UCSD-AML1 (cell line): ENCODE results near the gene CYP4V2.

Source experiments
- DNase-seq: peaks from one replicate; lab custom pipeline; 2025; ENCODE audit not compliant: unreplicated experiment; lab: John Stamatoyannopoulos, UW

Gene CYP4V2

DNA sequence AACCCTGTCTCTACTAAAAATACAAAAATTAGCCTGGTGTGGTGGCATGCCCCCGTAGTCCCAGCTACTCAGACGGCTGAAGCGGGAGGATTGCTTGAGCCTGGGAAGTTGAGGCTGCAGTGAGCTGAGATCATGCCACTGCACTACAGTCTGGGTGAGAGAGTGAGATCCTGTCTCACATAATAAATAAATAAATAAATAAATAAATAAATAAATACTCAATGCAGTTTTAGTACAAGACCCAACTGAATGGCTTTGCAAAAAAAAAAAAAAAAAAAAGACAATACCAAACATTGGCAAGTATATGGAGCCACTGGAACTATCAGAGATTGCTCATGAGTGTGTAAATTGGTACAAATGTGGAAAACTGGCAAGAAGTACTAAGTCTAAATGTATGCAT is 3.3 kb upstream of the CYP4V2 start:
- DNase-seq, result no peak

- no peak for DNase-seq
Measured at GRCh38 chr4:186189656-186190055, 1.7 kb upstream of the CYP4V2 start.

GRCh38 chr4:186190581-186191199 is 677 bp upstream of the CYP4V2 start:
- DNase-seq, result peak; percentile 69

DNA sequence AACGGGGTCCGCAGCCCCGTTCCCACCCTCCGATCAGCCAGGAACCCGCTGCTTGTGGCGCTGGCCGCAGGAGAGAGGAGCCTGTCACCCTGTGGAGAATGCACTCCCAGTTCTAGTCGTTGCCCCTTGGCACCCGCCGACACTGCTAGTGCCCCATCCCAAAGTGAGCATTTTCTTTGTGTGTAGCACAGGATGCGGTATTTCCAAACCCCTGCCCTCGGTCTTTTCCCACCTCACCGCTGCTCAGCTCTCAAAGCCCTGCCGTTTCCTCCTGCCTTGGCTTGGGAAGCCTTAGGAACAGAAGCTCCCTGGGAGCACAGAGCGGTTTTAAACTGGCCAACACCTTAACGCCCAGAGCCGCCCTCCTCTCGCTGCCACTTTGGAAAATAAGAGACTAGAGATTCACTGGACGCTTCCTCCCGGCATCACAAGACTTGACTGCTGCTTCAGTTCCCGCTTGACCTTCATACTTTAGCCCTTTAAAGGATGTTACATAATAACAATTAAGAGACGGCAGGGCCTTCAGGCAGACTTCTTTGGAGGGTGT is 772 bp downstream of the CYP4V2 start:
- DNase-seq, result peak; percentile 47

- DNase-seq, result no peak
Measured at GRCh38 chr4:186193851-186194250, 2.5 kb downstream of the CYP4V2 start.

- DNase-seq, result no peak
Measured at GRCh38 chr4:186196063-186196462, 4.7 kb downstream of the CYP4V2 start.

DNA sequence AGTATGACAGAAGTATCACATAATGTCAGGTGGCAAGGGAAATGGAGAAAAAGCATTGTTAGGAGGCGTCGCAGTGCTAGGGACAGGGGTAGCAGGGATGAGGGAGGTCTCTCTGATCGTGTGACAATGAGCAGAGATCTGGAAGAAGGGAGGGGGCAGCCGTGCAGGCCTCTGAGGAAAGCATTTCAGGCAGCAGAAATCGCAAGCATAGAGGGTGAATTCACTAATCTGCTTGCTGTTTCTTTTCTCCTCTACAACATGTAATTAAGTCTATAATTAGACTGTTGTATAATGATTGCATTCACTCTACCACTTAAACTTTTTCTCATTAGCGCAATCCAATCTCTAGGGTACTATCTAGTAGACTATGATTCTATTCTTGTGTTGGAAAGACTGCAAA is 9.1 kb downstream of the CYP4V2 start:
- DNase-seq, result no peak

- no peak for DNase-seq
Measured at GRCh38 chr4:186201010-186201409, 9.6 kb downstream of the CYP4V2 start.

DNA sequence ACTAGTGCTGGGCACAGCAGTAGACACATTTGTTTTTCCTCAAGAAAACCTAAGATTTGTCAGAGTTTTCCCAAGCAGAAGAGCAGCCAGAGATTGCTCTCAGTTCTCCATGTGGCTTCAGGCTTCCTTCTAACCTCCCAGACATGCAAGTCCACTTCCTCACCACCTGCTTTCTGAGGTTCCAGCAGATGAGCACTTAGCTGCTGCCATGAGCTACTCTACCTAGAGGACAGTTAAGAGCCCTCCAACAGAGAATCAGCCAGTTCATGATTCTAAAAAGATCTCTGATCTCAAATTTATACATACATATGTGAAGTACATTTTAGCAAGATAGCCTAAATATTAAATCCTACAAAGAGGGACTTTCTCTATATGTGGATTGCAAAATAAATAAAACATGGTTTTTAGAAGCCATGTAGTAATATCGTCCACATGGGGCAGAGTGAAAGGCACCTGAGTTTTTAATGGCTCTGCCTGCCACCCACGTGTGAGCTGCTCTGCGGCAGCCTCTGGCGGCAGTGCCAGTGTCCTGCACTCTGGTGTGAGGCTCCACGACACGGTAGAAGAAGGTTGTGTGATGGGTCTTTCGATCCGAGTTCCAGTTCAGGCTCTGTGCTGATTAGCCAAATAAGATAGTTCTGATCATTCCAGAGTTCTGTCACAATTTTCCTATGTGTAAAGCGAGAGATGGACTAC is 10.3 kb downstream of the CYP4V2 start:
- peak; percentile 61 for DNase-seq

- no peak for DNase-seq
Measured at GRCh38 chr4:186202490-186203140, 11.2 kb downstream of the CYP4V2 start.

DNA sequence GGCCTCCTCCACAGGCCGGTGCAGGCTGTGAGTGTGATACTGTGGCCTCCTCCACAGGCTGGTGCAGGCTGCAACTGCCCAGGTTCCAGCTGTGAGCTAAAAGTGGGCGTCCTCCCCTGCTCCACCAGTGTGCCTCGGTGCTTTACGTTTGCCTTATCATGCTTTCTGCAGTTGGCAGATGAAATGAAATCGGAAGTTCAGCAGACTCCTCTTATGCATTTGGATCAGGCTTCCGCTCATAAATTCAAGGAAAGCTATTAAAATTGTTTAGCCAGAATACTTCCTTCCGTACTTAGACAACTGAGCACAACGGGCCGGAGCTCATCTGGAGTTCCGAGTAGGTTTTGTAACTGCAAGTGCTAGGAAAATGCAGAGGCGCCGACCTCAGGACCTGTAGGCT is 12.0 kb downstream of the CYP4V2 start:
- peak; percentile 54 for DNase-seq

- DNase-seq, result peak; percentile 78
Measured at GRCh38 chr4:186204103-186204559, 12.8 kb downstream of the CYP4V2 start.

DNA sequence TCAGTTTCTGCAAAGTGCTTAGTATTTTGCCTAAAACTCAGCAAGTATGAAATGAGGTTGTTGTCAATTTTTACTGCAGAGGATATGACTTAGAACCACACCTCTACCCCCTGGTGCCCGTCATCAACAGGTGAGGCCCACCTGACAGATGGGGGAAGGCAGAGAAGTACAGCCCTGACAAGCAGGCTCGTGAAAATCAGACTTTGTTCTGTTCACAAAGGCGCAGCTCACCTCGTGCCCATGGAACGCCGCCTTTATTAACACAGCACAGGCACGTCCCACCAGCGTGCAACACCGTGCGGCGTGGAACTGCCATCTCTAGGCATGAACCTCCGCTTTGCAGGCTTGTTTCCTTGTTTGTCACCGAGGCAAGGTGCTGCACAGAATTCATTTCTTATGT is 13.3 kb downstream of the CYP4V2 start:
- no peak for DNase-seq

GRCh38 chr4:186205156-186205555 is 13.8 kb downstream of the CYP4V2 start:
- DNase-seq, result no peak

DNA sequence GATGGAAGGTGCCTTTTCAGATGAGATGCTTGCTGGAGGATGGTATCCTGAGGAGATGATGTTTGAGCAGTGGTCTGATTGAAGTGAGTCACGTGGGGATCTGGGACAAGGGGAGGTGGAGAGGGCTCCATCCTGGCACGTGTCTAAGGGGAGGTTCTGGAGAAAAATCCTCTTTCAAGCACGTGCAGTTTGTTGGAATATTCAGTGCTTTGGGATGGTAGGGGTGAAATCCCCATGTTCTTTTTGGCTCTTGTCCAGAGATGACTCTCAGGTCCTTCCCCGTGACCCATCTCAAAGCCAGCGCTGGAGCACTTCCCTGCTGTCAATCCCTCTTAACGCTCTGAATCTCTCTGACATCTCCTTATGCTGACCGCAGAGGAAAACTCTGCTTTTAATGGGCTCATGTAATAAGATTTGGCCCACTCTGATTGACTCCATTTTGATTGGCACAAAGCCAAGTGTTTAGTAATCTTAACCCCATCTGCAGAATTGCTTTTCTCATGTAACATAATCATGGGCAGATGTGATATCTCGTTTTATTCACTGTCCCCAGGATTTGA is 25.2 kb downstream of the CYP4V2 start:
- DNase-seq, result no peak

DNA sequence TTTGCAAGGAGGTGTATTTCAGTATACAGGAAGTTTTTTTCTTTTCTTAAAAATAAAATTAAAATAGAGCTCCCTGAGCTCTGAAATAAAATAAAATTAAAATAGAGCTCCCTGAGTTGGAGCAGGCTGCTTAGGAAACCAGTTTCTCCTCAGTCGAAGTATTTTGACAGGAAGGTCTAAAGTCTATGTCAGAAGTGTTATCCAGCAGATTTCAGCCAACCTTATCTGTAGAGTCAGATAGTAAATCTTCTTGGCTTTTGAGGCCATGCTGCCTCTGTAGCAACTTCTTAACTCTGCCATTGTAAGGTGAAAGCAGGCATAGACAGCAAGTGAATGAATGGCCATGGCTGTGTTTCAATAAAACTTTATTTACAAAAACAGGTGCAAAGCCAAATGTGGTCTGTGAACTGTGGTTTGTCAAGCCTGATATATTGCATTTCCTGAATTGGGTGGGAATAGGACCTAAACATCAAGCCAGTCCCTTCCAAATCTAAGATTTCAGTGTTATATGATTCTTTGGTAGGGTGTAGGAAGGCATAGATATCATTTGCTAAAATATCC is 26.4 kb downstream of the CYP4V2 start:
- no peak for DNase-seq

- no peak for DNase-seq
Measured at GRCh38 chr4:186221624-186222023, 30.3 kb downstream of the CYP4V2 start.

GRCh38 chr4:186225848-186226247 is 34.5 kb downstream of the CYP4V2 start:
- DNase-seq, result no peak

GRCh38 chr4:186226521-186227189 is 35.3 kb downstream of the CYP4V2 start:
- DNase-seq, result no peak

GRCh38 chr4:186227221-186227620 is 35.9 kb downstream of the CYP4V2 start, which contains the start of gene KLKB1:
KLKB1 (plus strand) TSS chr4:186227507; CDS start chr4:186228196, 689 bp downstream.
- no peak for DNase-seq
